Activated CD8-positive, alpha-beta memory T cell treated with anti-CD3 and anti-CD28 coated beads for 4 hours (primary cell): ENCODE results near the gene SMAD2.
"Not testable (repeated sequence)": the region's sequence is repeated elsewhere in the genome, so short reads cannot be mapped to it uniquely, and the experiment has no call there.

Experiments used
- DNase-seq, 2 donors: peaks; one replicate each; pipeline ENCODE4 v3.0.0-alpha.2; 2020; ENCODE audit warnings: low read depth in 2 of 2

SMAD2 gene

GRCh38 chr18:47794725-47795433, 135.6 kb downstream of the SMAD2 start:
- DNase-seq = no peak

DNA sequence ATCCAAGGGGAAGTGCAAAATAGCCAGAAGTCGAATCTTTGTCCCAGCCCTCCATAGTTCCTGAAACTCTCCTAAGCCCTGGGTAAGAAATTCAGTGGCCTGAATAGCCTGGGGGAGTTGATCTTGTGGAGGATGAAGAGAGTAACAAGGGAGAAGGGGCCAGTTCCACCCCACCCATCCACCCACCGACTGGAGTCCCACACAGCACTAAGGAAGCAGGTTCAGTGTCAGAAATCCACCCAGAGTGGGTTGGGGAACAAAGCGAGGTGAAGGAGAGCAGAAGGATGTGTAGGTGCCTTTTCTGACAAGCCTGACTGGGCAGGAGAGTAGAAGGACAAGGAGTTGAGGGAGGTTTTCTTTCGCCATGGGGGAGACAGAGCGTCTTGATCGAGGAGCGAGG, 136.8 kb downstream of the SMAD2 start:
- DNase-seq = no peak

DNA sequence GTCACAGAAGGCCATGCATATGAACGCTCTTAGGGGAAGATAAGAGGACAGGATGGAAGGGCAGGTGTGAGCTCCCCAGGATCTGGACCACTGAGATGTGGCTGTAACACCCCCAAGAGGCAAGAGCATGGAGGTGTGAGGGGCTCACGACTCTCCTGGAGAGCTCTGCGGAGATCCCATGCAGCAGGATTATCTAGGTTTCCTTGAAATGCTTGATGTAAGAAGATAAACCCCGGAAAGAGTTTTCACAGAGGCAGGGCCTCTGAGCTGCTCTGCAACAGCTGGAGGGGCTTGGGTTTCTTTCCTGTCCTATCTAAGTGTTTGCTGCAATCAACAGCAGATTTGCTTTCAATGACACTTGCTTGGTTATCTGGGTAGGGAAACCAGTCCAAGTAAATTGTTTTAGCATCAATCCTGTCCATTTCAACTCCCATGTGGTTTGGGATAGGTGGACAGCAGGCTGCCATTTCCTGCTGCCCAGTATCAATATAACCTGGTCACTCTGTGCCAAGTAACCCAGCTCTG, 138.9 kb downstream of the SMAD2 start:
- DNase-seq = no peak

GRCh38 chr18:47790036-47790435, 140.4 kb downstream of the SMAD2 start:
- DNase-seq = no peak

DNA sequence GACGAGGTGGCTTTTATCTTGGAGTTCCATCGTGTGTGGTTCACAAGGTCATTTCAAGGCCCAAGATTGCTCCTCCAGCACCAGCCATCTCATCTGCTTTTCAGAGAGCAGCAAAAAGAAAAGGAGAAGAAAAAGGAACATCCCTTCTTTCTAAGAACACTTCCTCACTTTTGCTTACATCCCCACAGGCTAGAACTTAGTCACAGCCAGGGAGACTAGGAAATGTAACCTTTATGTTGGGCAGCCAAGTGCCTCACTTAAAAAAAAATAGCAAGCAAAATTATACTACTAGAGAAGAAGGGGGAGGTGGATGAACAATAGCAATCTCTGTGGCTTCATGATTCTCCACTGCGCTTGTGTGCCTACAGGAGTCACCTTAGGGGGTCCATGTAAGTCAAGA, 141.8 kb downstream of the SMAD2 start:
- DNase-seq = no peak

GRCh38 chr18:47781561-47781960, 148.9 kb downstream of the SMAD2 start:
- no peak for DNase-seq

DNA sequence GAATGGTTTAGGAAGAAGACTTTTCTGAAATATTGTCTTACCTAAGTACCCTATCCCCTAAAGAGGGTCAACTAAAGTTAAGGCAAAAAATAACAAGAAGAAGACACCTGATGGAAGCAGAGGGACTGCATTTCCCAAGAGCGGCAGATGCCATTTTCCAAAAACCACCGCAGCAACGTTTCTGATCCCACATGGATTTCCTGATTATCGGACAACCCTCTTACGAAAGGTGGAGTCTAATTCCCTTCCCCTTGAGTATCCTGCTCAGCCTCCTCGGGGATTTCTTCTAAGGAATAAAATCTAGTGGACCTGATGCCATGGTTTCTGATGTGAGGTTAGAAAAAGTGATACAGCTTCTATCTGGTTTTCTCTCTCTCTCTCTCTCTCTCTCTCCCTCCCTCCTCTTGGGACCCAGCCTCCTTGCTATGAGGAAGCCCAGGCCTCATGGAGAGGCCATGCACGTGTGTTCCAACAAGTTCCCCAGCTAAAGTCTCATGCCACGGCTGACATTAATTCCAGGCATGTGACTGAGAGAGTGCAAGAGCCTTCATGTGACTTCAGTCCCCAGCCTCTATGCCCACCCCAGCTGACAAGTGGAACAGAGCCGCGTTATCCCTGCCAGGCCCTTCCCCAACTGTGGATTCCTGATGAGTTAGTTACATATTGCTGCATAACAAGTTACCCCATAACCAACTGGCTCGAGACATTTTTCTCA, 150.3 kb downstream of the SMAD2 start:
- no peak for DNase-seq

DNA sequence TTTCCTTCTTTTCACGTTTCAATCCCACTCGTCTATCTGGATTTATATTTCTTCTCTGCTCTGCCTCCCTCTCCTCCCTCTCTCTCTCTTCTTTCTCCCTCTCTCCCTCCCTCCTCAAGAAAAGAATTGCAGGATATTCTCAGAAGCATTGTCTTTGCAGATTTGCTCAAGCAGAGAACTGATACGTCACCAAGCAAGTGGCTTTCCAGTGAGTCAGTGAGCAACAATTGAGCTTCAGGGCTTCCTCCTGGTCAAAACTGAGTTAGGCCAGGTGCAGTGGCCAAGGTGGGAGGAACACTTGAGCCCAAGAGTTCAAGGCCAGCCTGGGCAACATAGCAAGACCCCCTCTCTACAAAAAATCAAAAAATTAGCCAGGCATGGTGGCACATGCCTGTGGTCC, 151.1 kb downstream of the SMAD2 start:
- DNase-seq = no peak

- DNase-seq = no peak
Measured at GRCh38 chr18:47777626-47778025, 152.8 kb downstream of the SMAD2 start.

- DNase-seq = no peak
Measured at GRCh38 chr18:47775961-47776360, 154.5 kb downstream of the SMAD2 start.

- no peak for DNase-seq
Measured at GRCh38 chr18:47773931-47774330, 156.5 kb downstream of the SMAD2 start.

GRCh38 chr18:47772374-47773248, 157.8 kb downstream of the SMAD2 start:
- peak; percentile 14 to 19 for DNase-seq

DNA sequence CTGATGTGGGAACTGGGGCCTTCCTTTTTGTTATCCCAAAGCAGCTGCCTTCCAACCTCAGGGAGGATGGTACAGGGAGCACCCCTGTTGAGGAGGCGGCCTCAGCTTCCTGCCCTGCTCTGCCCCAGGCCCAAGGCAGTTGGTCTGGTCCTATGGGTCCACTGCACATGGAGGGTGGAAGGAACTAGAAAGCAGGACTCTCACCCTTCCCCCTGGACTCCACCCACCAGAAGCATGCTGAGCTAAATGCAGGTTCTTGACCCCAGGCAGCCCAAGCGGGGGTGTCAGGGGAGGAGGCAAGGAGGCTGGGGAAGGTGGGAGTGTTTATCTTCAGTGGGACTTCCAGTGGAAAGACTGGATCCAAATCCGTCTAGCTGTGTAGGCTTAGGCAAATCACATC, 158.5 kb downstream of the SMAD2 start:
- no peak for DNase-seq

GRCh38 chr18:47767699-47768098, 162.8 kb downstream of the SMAD2 start:
- no peak for DNase-seq

DNA sequence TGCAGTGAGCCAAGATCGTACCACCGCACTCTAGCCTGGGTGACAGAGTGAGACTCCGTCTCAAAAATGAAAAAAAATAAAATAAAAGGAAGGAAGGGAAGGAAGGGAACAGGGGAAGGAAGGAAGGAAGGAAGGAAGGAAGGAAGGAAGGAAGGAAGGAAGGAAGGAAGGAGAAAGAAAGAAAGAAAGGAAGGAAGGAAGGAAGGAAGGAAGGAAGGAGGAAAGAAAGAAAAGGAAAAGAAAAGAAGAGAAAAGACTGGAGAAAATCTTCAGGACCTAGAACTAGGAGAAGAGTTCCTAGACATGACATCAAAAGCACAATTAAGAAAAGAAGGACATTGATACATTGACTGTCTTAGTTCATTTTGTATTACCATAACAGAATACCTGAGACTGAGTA, 163.3 kb downstream of the SMAD2 start:
- DNase-seq = not testable (repeated sequence)
